Measurements from ENCODE around the gene RLN3. TPM values are rescaled to one million over a fixed set of nuclear protein-coding genes. Genes with fewer than 3 reads are reported as not detected.
A peak's percentile ranks its signal among the peaks of the same experiment; 100 is the strongest.

The RLN3 gene
- total and polyA plus RNA-seq, 2 of the 8 experiments (the other 6 are each of a cell fraction or from before 2014, with no cell fraction given): not detected

GRCh38 chr19:14070268-14071050 lies 42.5 kb downstream of the RLN3 start:
- no peak overlapping the region for H3K9ac ChIP-seq (replicated peaks in 1 of 4; ENCODE audit: extremely low read depth in 1 of 4, low read depth in 3 of 4, low read length in 3 of 4)
- no peak overlapping the region for H3K4me3 ChIP-seq (ENCODE audit: extremely low read depth in 1 of 4, insufficient read depth in 2 of 4, low read depth in 3 of 4, low read length in 4 of 4)
- H3K23me2 ChIP-seq (ENCODE audit: low read depth, low read length): peaks cover 18% of the 10 kb centered on the region; the same call in 1 of the 2 replicates
- no peaks in the 10 kb centered on the region for H3K79me1 ChIP-seq (ENCODE audit: low read depth, low read length)
- POLR2A ChIA-PET (ENCODE audit: partially characterized antibody): interaction anchor here (0.5 to 1.4 kb wide), 4 partner anchors 10 to 293 kb away, joined by 3 to 6 read pairs (median 4); no protein-coding TSS in a partner anchor
- H3K4me1 ChIP-seq (replicated peaks in 1 of 4; ENCODE audit: control insufficient read depth in 3 of 4, insufficient read depth in 4 of 4, low read length in 3 of 4): peaks cover 0 to 15% (median 9%) of the 10 kb centered on the region in 4 experiments; a peak in 5 of 7 replicates
- H2BK15ac ChIP-seq (ENCODE audit: low read length): peak overlapping the region; percentile 61; the same call in 1 of the 2 replicates
- H3K27ac ChIP-seq (ENCODE audit: low read depth, low read length): no peak overlapping the region
- H4K8ac ChIP-seq (ENCODE audit: extremely low read depth, insufficient read depth, low read length): no peak overlapping the region; the same call in 1 of the 2 replicates
- no peaks in the 10 kb centered on the region for H3K36me3 ChIP-seq (ENCODE audit: control insufficient read depth in 2 of 4, insufficient read depth in 4 of 4, low read length in 3 of 4)
- H3K23ac ChIP-seq (ENCODE audit: insufficient read length): no peak overlapping the region
- H3K79me2 ChIP-seq (ENCODE audit: control insufficient read depth in 1 of 2, insufficient read depth in 2 of 2, low read length in 2 of 2): no peaks in the 10 kb centered on the region
- H4K20me1 ChIP-seq (replicated peaks in 1 of 2; ENCODE audit: control insufficient read depth in 1 of 2, insufficient read depth in 2 of 2, low read length in 2 of 2): peaks cover 0 to 2% of the 10 kb centered on the region in 2 experiments
- no peaks in the 10 kb centered on the region; a peak in 1 of 4 replicates for H3K9me3 ChIP-seq (ENCODE audit: insufficient read depth in 2 of 2, low read depth in 1 of 2, low read length in 1 of 2)
- DNase-seq (ENCODE audit: low read depth in 1 of 2, low spot score in 2 of 2) (no peak), FAIRE-seq (no peak)
- WGBS, 2 experiments (ENCODE audit: extremely low coverage in 1 of 2, insufficient coverage in 1 of 2, insufficient read length in 1 of 2, insufficient replicate concordance in 2 of 2, low coverage in 1 of 2, low lambda C conversion rate in 2 of 2, missing lambda C conversion rate in 1 of 2): 93% methylated on average over 43 of the region's 43 CpGs; no CpG with 5 or more reads in 1 of the 2 experiments
- no peak overlapping the region for H3K14ac ChIP-seq (ENCODE audit: insufficient read length)
- H4K91ac ChIP-seq (replicated peaks; ENCODE audit: insufficient read length, low read length): no peak overlapping the region
- H2BK5ac ChIP-seq (ENCODE audit: low read depth, low read length): no peak overlapping the region
- H2BK120ac ChIP-seq (replicated peaks; ENCODE audit: low read depth, low read length): no peak overlapping the region
- H3K56ac ChIP-seq (replicated peaks; ENCODE audit: insufficient read length, low read depth, low read length): no peak overlapping the region
- no peak overlapping the region for H3K4me2 ChIP-seq (ENCODE audit: insufficient read depth in 1 of 2, low read depth in 2 of 2, low read length in 2 of 2)
- no peak overlapping the region for H3K4ac ChIP-seq (replicated peaks; ENCODE audit: insufficient read length, low read depth, low read length)
- H3K27me3 ChIP-seq (replicated peaks in 1 of 4; ENCODE audit: control insufficient read depth in 3 of 4, extremely low read depth in 1 of 4, insufficient read depth in 3 of 4, low read length in 3 of 4): peaks cover 17 to 33% (median 28%) of the 10 kb centered on the region in 4 experiments
- CTCF ChIA-PET (ENCODE audit: partially characterized antibody): interaction anchor here (1.0 to 7.0 kb wide), 13 partner anchors 9 to 267 kb away, joined by 3 to 103 read pairs (median 8); partner anchors contain the start of genes C19orf67, NANOS3 and PALM3
- H2AFZ ChIP-seq (ENCODE audit: low read length): no peak overlapping the region
- H4K5ac ChIP-seq (ENCODE audit: insufficient read length, low read depth, low read length): no peak overlapping the region
- no peak overlapping the region for H2BK12ac ChIP-seq (ENCODE audit: low read depth, low read length)
- no peak overlapping the region for H3K18ac ChIP-seq (ENCODE audit: extremely low read depth, low read length)
- H2BK20ac ChIP-seq (ENCODE audit: low read length): no peak overlapping the region
- H2AK5ac ChIP-seq (ENCODE audit: low read depth, low read length): no peak overlapping the region
- no peak for TF ChIP-seq RXRA (IDR thresholded peaks at IDR 0.05; ENCODE audit: insufficient read depth, low read depth, low read length)
